Measurements from ENCODE around the gene KLF11.

DNA sequence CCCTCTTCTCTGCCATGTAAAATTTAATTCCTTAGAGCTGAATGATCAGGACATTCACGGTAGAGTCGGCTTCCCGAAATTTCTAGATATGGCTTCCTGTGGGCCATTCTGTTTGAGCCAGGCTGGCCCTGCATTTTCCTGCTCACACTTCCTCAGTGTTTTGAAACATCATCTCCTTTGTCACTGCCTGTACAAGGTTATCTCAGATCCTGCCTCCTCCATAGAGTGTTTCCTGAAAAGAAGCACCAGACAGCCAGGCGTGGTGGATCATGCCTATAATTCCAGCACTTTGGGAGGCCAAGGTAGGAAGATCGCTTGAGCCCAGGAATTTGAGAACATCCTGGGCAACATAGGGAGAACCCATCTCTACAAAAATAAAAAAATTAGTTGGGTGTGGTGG is 48.3 kb upstream of the KLF11 start:
- TF ChIP-seq, protein P1, sequence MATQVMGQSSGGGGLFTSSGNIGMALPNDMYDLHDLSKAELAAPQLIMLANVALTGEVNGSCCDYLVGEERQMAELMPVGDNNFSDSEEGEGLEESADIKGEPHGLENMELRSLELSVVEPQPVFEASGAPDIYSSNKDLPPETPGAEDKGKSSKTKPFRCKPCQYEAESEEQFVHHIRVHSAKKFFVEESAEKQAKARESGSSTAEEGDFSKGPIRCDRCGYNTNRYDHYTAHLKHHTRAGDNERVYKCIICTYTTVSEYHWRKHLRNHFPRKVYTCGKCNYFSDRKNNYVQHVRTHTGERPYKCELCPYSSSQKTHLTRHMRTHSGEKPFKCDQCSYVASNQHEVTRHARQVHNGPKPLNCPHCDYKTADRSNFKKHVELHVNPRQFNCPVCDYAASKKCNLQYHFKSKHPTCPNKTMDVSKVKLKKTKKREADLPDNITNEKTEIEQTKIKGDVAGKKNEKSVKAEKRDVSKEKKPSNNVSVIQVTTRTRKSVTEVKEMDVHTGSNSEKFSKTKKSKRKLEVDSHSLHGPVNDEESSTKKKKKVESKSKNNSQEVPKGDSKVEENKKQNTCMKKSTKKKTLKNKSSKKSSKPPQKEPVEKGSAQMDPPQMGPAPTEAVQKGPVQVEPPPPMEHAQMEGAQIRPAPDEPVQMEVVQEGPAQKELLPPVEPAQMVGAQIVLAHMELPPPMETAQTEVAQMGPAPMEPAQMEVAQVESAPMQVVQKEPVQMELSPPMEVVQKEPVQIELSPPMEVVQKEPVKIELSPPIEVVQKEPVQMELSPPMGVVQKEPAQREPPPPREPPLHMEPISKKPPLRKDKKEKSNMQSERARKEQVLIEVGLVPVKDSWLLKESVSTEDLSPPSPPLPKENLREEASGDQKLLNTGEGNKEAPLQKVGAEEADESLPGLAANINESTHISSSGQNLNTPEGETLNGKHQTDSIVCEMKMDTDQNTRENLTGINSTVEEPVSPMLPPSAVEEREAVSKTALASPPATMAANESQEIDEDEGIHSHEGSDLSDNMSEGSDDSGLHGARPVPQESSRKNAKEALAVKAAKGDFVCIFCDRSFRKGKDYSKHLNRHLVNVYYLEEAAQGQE (IDR thresholded peaks at IDR 0.05; ENCODE audit: low read depth), result no peak
- no peak for TF ChIP-seq CEBPB (IDR thresholded peaks at IDR 0.05)
- TF ChIP-seq EP300 (IDR thresholded peaks at IDR 0.05; ENCODE audit: borderline replicate concordance), result no peak
- no peak for TF ChIP-seq NFIC (IDR thresholded peaks at IDR 0.05)
- TF ChIP-seq YY1 (IDR thresholded peaks at IDR 0.05; ENCODE audit: low read depth), result no peak
- no peak for TF ChIP-seq TAF1 (IDR thresholded peaks at IDR 0.05; ENCODE audit: low read depth)
- no peak for TF ChIP-seq EGR1 (IDR thresholded peaks at IDR 0.05)
- no peak for TF ChIP-seq TEAD4 (IDR thresholded peaks at IDR 0.05)
- TF ChIP-seq ZBTB7A (IDR thresholded peaks at IDR 0.05; ENCODE audit: low read depth), result no peak
